Vagina (tissue), 2 donors: ENCODE measurements around the gene HMGB2. TPM values are rescaled to one million over a fixed set of nuclear protein-coding genes. Genes with fewer than 3 reads are reported as not detected.

Experiments
- DNase-seq, 2 donors: peaks; one replicate each; pipeline ENCODE4 v3.0.0-alpha.2; 2017; ENCODE audit errors: extremely low spot score in 2 of 2
- H3K27ac ChIP-seq: fragments of 200-600 bp; sonication (generic); one replicate; pipeline ENCODE4 v1.5.1; 2019
- H3K27me3 ChIP-seq: fragments of 200-600 bp; sonication (generic); one replicate; pipeline ENCODE4 v1.5.1; 2019
- H3K36me3 ChIP-seq, 2 donors: fragments of 200-600 bp; sonication (generic); one replicate each; pipeline ENCODE4 v1.5.1; 2017 to 2019
- H3K4me1 ChIP-seq: fragments of 200-600 bp; sonication (generic); one replicate; pipeline ENCODE4 v1.5.1; 2019
- H3K4me3 ChIP-seq, 2 donors: fragments of 200-600 bp; sonication (generic); 1 replicate in 1 of 2; 2 replicates in 1 of 2; pipeline ENCODE4 v1.5.1; 2016 to 2019
- H3K9me3 ChIP-seq: fragments of 200-600 bp; sonication (generic); one replicate; pipeline ENCODE4 v1.5.1; 2019
- POLR2A ChIP-seq, 2 donors: fragments of 450-650 bp; IDR thresholded peaks; one replicate each; pipeline ENCODE4 v1.6.1; 2017; ENCODE audit warnings: antibody characterized with exemption in 2 of 2, mild to moderate bottlenecking in 2 of 2, moderate library complexity in 2 of 2
- POLR2AphosphoS5 ChIP-seq, 2 donors: sonication (generic); formaldehyde crosslinking; IDR thresholded peaks; one replicate each; pipeline ENCODE4 v1.9.0; 2017; ENCODE audit warnings: antibody characterized with exemption in 2 of 2, mild to moderate bottlenecking in 2 of 2, low read depth in 1 of 2; ENCODE audit not compliant: insufficient read depth in 1 of 2
- intact Hi-C: fragments of 100-400 bp; cut with DNase I; formaldehyde crosslinking; loops from one replicate; pipeline ENCODE4 v1.15.1; 2023
- total RNA-seq: library from RNA; depleted of rRNA; stranded (reverse); fragments of >200 nt; gene quantifications from one replicate; pipeline ENCODE4 v1.2.3, GENCODE V29; 2016
- TF ChIP-seq, protein P1 (sequence below), 3 experiments: fragments of 450-650 bp in 2 of 3; fragments of 200-600 bp in 1 of 3; sonication (generic) in 1 of 3; IDR thresholded peaks; one replicate each; pipeline ENCODE4 v1.5.1; 2017 to 2019; ENCODE audit warnings: antibody characterized with exemption in 3 of 3, mild to moderate bottlenecking in 2 of 3, moderate library complexity in 2 of 3

The HMGB2 gene
- total RNA-seq, 1 donor from 2014 or later, result 56.7 TPM

DNA sequence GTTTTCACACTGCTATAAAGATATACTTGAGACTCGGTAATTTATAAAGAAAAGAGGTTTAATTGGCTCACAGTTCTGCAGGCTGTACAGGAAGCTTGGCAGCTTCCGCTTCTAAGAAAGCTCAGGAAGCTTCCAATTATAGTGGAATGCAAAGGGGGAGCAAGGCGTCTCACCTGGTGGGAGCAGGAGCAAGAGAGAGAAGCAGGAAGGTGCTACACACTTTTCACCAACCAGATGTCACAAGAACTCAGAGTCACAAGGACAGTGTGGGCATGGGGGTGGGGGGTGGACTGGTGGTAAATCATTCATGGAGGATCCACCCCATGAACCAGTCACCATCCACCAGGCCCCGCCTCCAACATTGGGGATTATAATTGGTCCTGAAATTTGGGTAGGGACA lies 22.8 kb downstream of the HMGB2 start:
- Histone ChIP-seq H3K9me3 (no peaks in the 10 kb centered on the region), H3K27ac (no peak overlapping the region), H3K36me3 (no peaks in the 10 kb centered on the region), H3K4me1 (no peaks in the 10 kb centered on the region), H3K27me3 (no peaks in the 10 kb centered on the region), H3K4me3 (no peak overlapping the region)
- intact Hi-C loops, result no loop called here
- DNase-seq, result no peak
- TF ChIP-seq POLR2AphosphoS5 (IDR thresholded peaks at IDR 0.05; ENCODE audit: insufficient read depth in 1 of 2, low read depth in 1 of 2) (no peak), POLR2A (IDR thresholded peaks at IDR 0.05) (no peak)
- TF ChIP-seq, protein P1, sequence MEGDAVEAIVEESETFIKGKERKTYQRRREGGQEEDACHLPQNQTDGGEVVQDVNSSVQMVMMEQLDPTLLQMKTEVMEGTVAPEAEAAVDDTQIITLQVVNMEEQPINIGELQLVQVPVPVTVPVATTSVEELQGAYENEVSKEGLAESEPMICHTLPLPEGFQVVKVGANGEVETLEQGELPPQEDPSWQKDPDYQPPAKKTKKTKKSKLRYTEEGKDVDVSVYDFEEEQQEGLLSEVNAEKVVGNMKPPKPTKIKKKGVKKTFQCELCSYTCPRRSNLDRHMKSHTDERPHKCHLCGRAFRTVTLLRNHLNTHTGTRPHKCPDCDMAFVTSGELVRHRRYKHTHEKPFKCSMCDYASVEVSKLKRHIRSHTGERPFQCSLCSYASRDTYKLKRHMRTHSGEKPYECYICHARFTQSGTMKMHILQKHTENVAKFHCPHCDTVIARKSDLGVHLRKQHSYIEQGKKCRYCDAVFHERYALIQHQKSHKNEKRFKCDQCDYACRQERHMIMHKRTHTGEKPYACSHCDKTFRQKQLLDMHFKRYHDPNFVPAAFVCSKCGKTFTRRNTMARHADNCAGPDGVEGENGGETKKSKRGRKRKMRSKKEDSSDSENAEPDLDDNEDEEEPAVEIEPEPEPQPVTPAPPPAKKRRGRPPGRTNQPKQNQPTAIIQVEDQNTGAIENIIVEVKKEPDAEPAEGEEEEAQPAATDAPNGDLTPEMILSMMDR (IDR thresholded peaks at IDR 0.05), result no peak

DNA sequence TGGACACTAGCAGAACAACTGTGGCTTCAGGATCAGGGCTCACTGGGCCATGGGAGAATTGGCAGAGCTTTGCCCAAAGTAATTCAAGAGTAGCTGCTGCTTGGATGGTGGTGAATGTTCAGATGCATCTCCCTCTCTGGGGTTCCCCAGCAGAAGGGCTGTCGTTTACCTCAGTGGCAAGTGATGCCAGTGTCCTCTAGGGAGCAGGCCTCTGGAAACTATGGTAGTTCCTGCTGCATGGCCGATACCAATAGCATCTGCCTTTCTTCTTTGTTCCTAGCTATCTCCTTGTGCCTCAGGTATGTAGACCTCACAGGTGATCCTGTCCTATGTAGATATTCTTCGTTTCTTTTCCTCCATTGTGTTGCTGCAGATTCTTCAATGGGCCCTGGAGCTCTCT lies 26.4 kb downstream of the HMGB2 start:
- no peak for DNase-seq
- intact Hi-C loops, result no loop called here
- H3K27ac ChIP-seq, result no peak overlapping the region
- TF ChIP-seq POLR2AphosphoS5 (IDR thresholded peaks at IDR 0.05; ENCODE audit: insufficient read depth in 1 of 2, low read depth in 1 of 2) (no peak), POLR2A (IDR thresholded peaks at IDR 0.05) (no peak)
- TF ChIP-seq, protein P1 (IDR thresholded peaks at IDR 0.05), result no peak
- H3K4me3 ChIP-seq, result no peak overlapping the region
- no peaks in the 10 kb centered on the region for H3K27me3 ChIP-seq
- H3K4me1 ChIP-seq, result no peaks in the 10 kb centered on the region
- H3K9me3 ChIP-seq, result no peaks in the 10 kb centered on the region
- H3K36me3 ChIP-seq, result no peaks in the 10 kb centered on the region

DNA sequence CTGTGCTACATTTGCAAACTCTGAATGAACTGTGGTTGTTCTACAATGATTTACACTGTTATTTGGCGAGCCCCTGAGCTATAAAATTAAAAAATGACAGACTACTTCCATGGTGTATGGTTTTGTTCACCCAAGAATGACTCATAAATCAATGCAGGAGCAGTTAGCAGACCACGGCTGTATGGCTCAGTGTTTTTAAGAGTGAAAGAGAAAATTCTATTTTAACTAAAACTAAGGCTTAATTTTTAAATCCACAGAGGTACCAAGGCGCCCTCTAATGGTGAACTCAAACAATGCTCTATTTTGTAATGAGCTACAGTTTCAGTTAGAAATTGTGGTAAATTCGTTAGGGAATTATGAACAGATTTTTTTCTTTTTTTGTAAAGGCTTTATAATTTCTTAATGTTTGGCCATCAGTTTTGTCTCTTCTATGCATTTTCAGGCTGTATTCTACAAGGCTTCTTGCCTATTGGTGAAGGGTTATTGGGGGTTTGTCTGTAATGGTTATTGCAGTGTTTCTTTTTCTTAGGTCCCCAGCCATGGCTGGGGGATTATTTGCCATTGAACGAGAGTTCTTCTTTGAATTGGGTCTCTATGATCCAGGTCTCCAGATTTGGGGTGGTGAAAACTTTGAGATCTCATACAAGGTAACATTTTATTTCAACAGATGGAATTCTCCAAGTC lies 32.5 kb downstream of the HMGB2 start:
- intact Hi-C loops, result no loop called here
- no peaks in the 10 kb centered on the region for H3K27me3 ChIP-seq
- TF ChIP-seq POLR2A (IDR thresholded peaks at IDR 0.05), result no peak
- TF ChIP-seq, protein P1 (IDR thresholded peaks at IDR 0.05), result peak; percentile 23 to 36 (median 23)
- no peak for TF ChIP-seq POLR2AphosphoS5 (IDR thresholded peaks at IDR 0.05; ENCODE audit: insufficient read depth in 1 of 2, low read depth in 1 of 2)

DNA sequence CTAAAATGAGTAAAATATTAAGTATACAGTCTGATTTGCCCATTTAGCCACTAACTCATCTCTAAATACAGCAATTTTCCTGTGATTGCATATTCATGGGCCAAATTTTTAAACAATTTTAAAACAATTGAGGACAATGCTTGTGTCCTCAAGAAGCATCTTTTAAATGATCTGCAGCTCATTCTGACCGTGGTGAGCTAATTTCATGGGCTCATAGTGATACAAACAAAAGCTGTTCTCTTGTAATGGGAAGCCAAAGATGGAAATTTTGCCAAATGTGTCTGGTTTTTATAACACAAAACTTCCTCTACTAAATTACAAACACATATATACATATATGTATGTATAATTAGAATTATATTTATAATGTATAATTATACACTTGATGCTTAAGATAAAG lies 39.7 kb downstream of the HMGB2 start:
- Histone ChIP-seq H3K27me3 (no peaks in the 10 kb centered on the region), H3K36me3 (no peaks in the 10 kb centered on the region), H3K4me3 (no peak overlapping the region), H3K9me3 (no peaks in the 10 kb centered on the region), H3K27ac (no peak overlapping the region), H3K4me1 (no peaks in the 10 kb centered on the region)
- DNase-seq, result no peak
- intact Hi-C loops, result no loop called here
- TF ChIP-seq POLR2AphosphoS5 (IDR thresholded peaks at IDR 0.05; ENCODE audit: insufficient read depth in 1 of 2, low read depth in 1 of 2), result no peak
- TF ChIP-seq POLR2A (IDR thresholded peaks at IDR 0.05), result no peak
- TF ChIP-seq, protein P1 (IDR thresholded peaks at IDR 0.05), result no peak

More for the DNA sequence above, 32.5 kb downstream of the HMGB2 start:
- no peak for DNase-seq
- H3K27ac ChIP-seq, result no peak overlapping the region
- H3K9me3 ChIP-seq, result no peaks in the 10 kb centered on the region
- no peak overlapping the region for H3K4me3 ChIP-seq
- no peaks in the 10 kb centered on the region for H3K4me1 ChIP-seq
- H3K36me3 ChIP-seq, result no peaks in the 10 kb centered on the region

DNA sequence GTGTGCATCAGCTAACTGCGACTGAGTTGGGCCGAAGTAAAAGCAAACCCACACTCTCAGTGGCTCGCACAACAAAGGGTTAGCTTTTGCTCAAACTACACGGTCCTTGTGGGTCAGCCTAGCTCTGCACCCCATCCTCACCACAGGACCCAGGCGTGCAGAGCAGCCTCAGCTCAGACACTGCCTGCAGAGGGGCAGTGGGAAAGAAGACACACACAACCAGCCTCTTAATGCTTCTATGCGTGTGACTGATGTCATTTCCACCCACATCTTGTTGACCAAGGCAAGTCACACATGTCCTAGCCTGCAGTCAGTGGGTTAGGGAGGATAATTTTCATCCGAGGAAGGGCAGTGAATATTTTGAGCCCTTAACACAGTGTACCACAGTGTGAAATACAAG lies 40.5 kb downstream of the HMGB2 start:
- intact Hi-C loops, result no loop called here
- no peak for DNase-seq
- Histone ChIP-seq H3K4me3 (no peak overlapping the region), H3K36me3 (no peaks in the 10 kb centered on the region), H3K27me3 (no peaks in the 10 kb centered on the region), H3K9me3 (no peaks in the 10 kb centered on the region), H3K27ac (no peak overlapping the region), H3K4me1 (no peaks in the 10 kb centered on the region)
- TF ChIP-seq, protein P1 (IDR thresholded peaks at IDR 0.05), result no peak
- TF ChIP-seq POLR2A (IDR thresholded peaks at IDR 0.05), result no peak
- TF ChIP-seq POLR2AphosphoS5 (IDR thresholded peaks at IDR 0.05; ENCODE audit: insufficient read depth in 1 of 2, low read depth in 1 of 2), result no peak
